Mesothelial cell of epicardium (in vitro differentiated cells): ENCODE data around the gene TARBP1. TPM values are rescaled to one million over a fixed set of nuclear protein-coding genes. Genes with fewer than 3 reads are reported as not detected.
"Not testable (repeated sequence)": the region's sequence is repeated elsewhere in the genome, so short reads cannot be mapped to it uniquely, and the experiment has no call there.

Experiments
- DNase-seq, 2 experiments: peaks; one replicate each; pipeline ENCODE4 v3.0.0; 2021; ENCODE audit warnings: low spot score in 2 of 2; ENCODE audit not compliant: unreplicated experiment in 2 of 2
- H3K27ac Mint-ChIP-seq: 2 replicates; pipeline ENCODE4 v1.8.0; 2021; ENCODE audit warnings: mixed read lengths
- H3K27me3 Mint-ChIP-seq: 2 replicates; pipeline ENCODE4 v1.8.0; 2021; ENCODE audit warnings: low read depth, mixed read lengths
- H3K36me3 Mint-ChIP-seq: 2 replicates; pipeline ENCODE4 v1.8.0; 2021; ENCODE audit warnings: mixed read lengths
- H3K4me1 Mint-ChIP-seq: 2 replicates; pipeline ENCODE4 v1.8.0; 2021; ENCODE audit warnings: mixed read lengths
- H3K4me3 Mint-ChIP-seq: 2 replicates; pipeline ENCODE4 v1.8.0; 2021; ENCODE audit warnings: mild to moderate bottlenecking, moderate library complexity, mixed read lengths
- H3K9me3 Mint-ChIP-seq: 2 replicates; pipeline ENCODE4 v1.8.0; 2021; ENCODE audit warnings: mixed read lengths
- CTCF ChIP-seq: fragments of 200-600 bp; sonication (generic); IDR thresholded peaks from one replicate; pipeline ENCODE4 v1.5.0; 2021; ENCODE audit warnings: antibody characterized with exemption; ENCODE audit not compliant: unreplicated experiment
- total RNA-seq: library from RNA; stranded (reverse); gene quantifications from 3 replicates; pipeline ENCODE4 v1.2.1, GENCODE V29; 2021

TARBP1 gene
- total RNA-seq, 1 donor from 2014 or later: 66.1 TPM

GRCh38 chr1:234388094-234388493 lies 90.9 kb downstream of the TARBP1 start:
- Mint-ChIP-seq H3K9me3 (peaks cover 3% of the 10 kb centered on the region), H3K36me3 (peaks cover 38% of the 10 kb centered on the region), H3K27me3 (no peaks in the 10 kb centered on the region), H3K4me1 (no peaks in the 10 kb centered on the region), H3K4me3 (no peak overlapping the region), H3K27ac (no peak overlapping the region)
- TF ChIP-seq CTCF: no peak
- no peak for DNase-seq

- Mint-ChIP-seq H3K27ac (no peak overlapping the region), H3K4me3 (no peak overlapping the region)
These were observed 92.9 kb downstream of the TARBP1 start for GRCh38 chr1:234386122-234386521.

GRCh38 chr1:234381699-234382555 lies 97.1 kb downstream of the TARBP1 start:
- no peak overlapping the region for H3K4me3 Mint-ChIP-seq
- DNase-seq: no peak
- H3K36me3 Mint-ChIP-seq: peaks cover 45% of the 10 kb centered on the region
- no peak for TF ChIP-seq CTCF
- H3K4me1 Mint-ChIP-seq: no peaks in the 10 kb centered on the region
- no peak overlapping the region for H3K27ac Mint-ChIP-seq
- no peaks in the 10 kb centered on the region for H3K27me3 Mint-ChIP-seq
- no peaks in the 10 kb centered on the region for H3K9me3 Mint-ChIP-seq

More at GRCh38 chr1:234386122-234386521, 92.9 kb downstream of the TARBP1 start:
- H3K36me3 Mint-ChIP-seq: peaks cover 38% of the 10 kb centered on the region
- TF ChIP-seq CTCF: no peak
- H3K4me1 Mint-ChIP-seq: no peaks in the 10 kb centered on the region
- no peak for DNase-seq
- H3K9me3 Mint-ChIP-seq: peaks cover 3% of the 10 kb centered on the region
- no peaks in the 10 kb centered on the region for H3K27me3 Mint-ChIP-seq

GRCh38 chr1:234379591-234380109 lies 99.3 kb downstream of the TARBP1 start:
- peaks cover 37% of the 10 kb centered on the region for H3K36me3 Mint-ChIP-seq
- not testable (repeated sequence) for H3K9me3 Mint-ChIP-seq, H3K27ac Mint-ChIP-seq, H3K4me3 Mint-ChIP-seq, H3K4me1 Mint-ChIP-seq, H3K27me3 Mint-ChIP-seq, DNase-seq

- peaks cover 33% of the 10 kb centered on the region for H3K36me3 Mint-ChIP-seq
These were observed 103.3 kb downstream of the TARBP1 start for GRCh38 chr1:234375672-234376071.

More at GRCh38 chr1:234375672-234376071, 103.3 kb downstream of the TARBP1 start:
- H3K9me3 Mint-ChIP-seq: no peaks in the 10 kb centered on the region
- no peak for DNase-seq
- TF ChIP-seq CTCF: no peak
- H3K4me1 Mint-ChIP-seq: peaks cover 15% of the 10 kb centered on the region
- no peak overlapping the region for H3K4me3 Mint-ChIP-seq
- H3K27me3 Mint-ChIP-seq: no peaks in the 10 kb centered on the region
- no peak overlapping the region for H3K27ac Mint-ChIP-seq
